ENCODE results near the gene AKAP7.

AKAP7 gene

DNA sequence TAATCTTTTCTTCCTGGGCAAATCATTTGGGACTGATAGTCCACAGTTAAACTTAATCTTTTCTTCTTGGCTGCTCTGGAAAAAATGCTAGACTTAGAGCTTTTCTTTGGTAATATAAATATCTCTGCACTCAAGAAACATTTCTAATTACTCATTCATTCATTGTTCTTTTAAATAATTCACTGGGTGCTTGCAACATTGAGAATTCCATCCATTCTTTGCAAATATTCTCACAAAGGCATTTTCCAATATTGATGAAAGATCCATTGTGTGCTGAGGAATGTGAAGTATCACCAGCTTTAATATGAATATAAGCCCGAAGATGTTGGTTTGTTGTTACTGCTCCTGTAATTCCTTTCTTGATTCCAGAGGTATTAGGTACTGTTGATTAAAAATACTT lies 38.4 kb downstream of the AKAP7 start:
- H3K4me3 ChIP-seq (ENCODE audit: low read length) = no peak overlapping the region
- H3K36me3 ChIP-seq (ENCODE audit: control insufficient read depth, insufficient read depth, low read length) = no peaks in the 10 kb centered on the region
- no peak overlapping the region for H3K27ac ChIP-seq (ENCODE audit: low read depth, low read length)
- no peaks in the 10 kb centered on the region for H3K27me3 ChIP-seq (ENCODE audit: control insufficient read depth, insufficient read depth, low read length)
- H3K4me1 ChIP-seq (ENCODE audit: control insufficient read depth, insufficient read depth, low read length) = no peaks in the 10 kb centered on the region
- H3K9ac ChIP-seq (ENCODE audit: low read length) = no peak overlapping the region

DNA sequence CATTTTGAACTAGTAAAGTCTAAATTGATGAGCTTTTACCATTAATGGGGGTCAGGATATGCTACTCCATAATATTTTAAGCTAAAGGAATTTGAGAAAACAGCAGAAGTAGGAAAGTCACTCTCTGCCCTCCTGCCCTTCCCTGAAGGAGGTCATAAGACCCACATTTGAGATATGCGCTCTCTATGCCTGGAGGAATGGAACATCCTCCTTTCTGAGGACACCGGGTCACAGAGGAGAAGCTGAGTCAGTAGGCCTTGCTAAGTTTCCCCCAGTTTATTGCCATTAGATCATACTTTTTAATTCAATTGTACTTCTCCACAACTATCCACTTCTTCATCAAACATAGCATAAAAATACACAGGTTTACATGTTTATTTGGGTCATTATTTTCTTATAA lies 40.3 kb downstream of the AKAP7 start:
- H3K27ac ChIP-seq (ENCODE audit: low read depth, low read length) = no peak overlapping the region

DNA sequence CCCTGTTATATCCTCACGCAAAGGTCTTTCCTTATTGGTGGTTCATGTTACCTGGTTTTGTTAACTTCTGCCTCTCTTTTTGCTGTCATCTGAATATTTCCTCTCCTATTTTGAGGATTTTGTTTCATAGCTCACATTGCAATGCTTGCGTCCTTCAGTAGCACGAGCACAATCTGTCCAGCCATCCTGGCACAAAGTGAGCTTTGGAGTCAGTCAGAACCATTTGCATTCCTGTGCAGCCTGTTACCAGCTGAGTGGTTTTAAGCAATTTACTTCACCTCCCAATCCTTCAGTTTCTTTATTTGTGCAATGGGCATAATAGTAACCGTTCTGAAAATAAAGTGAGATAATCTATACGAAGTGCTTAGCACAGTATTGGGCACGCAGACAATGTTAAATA lies 42.7 kb downstream of the AKAP7 start:
- H3K27ac ChIP-seq (ENCODE audit: low read depth, low read length) = no peak overlapping the region
- H3K36me3 ChIP-seq (ENCODE audit: control insufficient read depth, insufficient read depth, low read length) = no peaks in the 10 kb centered on the region
- no peaks in the 10 kb centered on the region for H3K4me1 ChIP-seq (ENCODE audit: control insufficient read depth, insufficient read depth, low read length)
- no peaks in the 10 kb centered on the region for H3K27me3 ChIP-seq (ENCODE audit: control insufficient read depth, insufficient read depth, low read length)
- H3K4me3 ChIP-seq (ENCODE audit: low read length) = no peak overlapping the region
- H3K9ac ChIP-seq (ENCODE audit: low read length) = no peak overlapping the region

More for the DNA sequence above, 40.3 kb downstream of the AKAP7 start:
- H3K4me3 ChIP-seq (ENCODE audit: low read length) = no peak overlapping the region
- H3K4me1 ChIP-seq (ENCODE audit: control insufficient read depth, insufficient read depth, low read length) = no peaks in the 10 kb centered on the region
- no peaks in the 10 kb centered on the region for H3K27me3 ChIP-seq (ENCODE audit: control insufficient read depth, insufficient read depth, low read length)
- H3K9ac ChIP-seq (ENCODE audit: low read length) = no peak overlapping the region
- no peaks in the 10 kb centered on the region for H3K36me3 ChIP-seq (ENCODE audit: control insufficient read depth, insufficient read depth, low read length)

DNA sequence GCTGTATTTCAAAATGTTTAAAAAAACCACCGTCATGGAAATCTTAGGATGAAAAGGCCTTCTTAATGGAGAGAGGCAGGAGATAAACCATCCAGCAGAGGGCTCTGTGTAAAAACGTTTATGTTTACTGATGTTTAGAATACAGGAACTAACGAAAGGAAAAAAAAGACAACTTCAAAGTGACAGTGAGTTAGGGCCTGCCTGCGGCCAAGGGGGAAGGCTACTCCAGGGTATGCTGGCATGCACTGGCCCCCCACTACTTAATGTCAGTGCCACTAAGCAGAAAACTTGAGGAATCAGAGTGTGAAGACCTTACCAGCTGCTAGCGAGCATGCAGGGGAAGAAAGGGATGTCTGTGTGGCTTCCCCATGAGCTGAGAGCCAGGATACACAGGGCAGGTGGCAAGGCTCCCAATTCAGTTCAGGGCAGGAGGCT lies 47.7 kb downstream of the AKAP7 start:
- H3K4me1 ChIP-seq (ENCODE audit: control insufficient read depth, insufficient read depth, low read length) = no peaks in the 10 kb centered on the region
- no peaks in the 10 kb centered on the region for H3K27me3 ChIP-seq (ENCODE audit: control insufficient read depth, insufficient read depth, low read length)
- peaks cover 3% of the 10 kb centered on the region for H3K36me3 ChIP-seq (ENCODE audit: control insufficient read depth, insufficient read depth, low read length)
- H3K9ac ChIP-seq (ENCODE audit: low read length) = no peak overlapping the region
- H3K4me3 ChIP-seq (ENCODE audit: low read length) = peak overlapping the region; percentile 24
- H3K27ac ChIP-seq (ENCODE audit: low read depth, low read length) = no peak overlapping the region

DNA sequence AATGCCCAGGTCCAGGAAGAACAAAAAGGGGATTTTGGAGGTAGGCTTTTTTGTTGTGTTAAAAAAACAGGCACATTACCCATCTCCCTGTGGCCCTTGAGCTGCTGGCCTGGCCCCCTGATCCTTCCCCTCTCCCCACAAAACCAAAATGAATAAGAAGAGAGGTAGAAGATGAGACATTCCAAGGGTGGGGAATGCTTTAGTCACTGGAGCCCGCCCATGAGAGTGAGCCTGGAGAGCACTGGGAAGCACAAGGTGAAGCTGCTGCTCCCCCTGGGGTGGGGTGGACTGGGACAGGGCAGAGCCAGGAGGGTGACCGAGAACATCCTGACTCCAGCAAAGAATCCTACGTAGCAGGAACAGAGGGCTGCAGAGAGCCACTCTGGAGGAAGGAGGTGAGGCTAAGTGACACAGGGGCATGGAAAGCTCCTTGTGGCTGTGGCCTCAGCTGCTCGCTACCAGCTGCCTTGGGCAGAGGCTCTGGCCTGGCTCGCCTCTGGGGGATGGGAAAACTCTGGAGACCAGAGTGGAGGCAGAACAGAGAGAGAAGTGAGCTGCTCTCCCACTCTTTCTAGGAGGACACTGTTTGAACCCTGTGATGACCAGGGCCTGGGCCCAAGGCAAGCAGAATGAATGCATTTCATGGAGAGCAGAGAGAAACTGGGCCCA lies 48.3 kb downstream of the AKAP7 start:
- no peaks in the 10 kb centered on the region for H3K4me1 ChIP-seq (ENCODE audit: control insufficient read depth, insufficient read depth, low read length)
- no peak overlapping the region for H3K4me3 ChIP-seq (ENCODE audit: low read length)
- peaks cover 3% of the 10 kb centered on the region for H3K36me3 ChIP-seq (ENCODE audit: control insufficient read depth, insufficient read depth, low read length)
- H3K9ac ChIP-seq (ENCODE audit: low read length) = no peak overlapping the region
- H3K27ac ChIP-seq (ENCODE audit: low read depth, low read length) = no peak overlapping the region
- H3K27me3 ChIP-seq (ENCODE audit: control insufficient read depth, insufficient read depth, low read length) = no peaks in the 10 kb centered on the region

DNA sequence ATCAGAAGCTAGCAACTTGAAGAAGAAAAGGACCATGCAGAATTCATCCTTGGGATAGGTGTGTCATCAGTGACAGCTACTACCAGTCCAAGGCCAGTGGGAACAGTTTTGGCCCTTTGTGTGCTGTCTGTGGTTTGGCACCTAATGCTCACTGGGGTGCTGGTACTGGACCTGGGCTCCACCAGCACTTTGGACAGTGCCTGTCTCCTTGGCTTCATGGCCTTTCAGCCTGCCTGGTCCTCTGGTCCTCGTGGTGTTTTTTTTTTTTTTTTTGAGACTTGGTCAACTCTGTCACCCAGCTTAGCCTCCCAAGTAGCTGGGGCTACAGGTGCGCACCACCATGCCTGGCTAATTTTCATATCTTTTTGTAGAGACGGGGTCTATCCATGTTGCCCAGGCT lies 56.3 kb downstream of the AKAP7 start:
- H3K27me3 ChIP-seq (ENCODE audit: control insufficient read depth, insufficient read depth, low read length) = no peaks in the 10 kb centered on the region
- no peak overlapping the region for H3K9ac ChIP-seq (ENCODE audit: low read length)
- H3K27ac ChIP-seq (ENCODE audit: low read depth, low read length) = no peak overlapping the region
- no peaks in the 10 kb centered on the region for H3K4me1 ChIP-seq (ENCODE audit: control insufficient read depth, insufficient read depth, low read length)
- no peaks in the 10 kb centered on the region for H3K36me3 ChIP-seq (ENCODE audit: control insufficient read depth, insufficient read depth, low read length)
- no peak overlapping the region for H3K4me3 ChIP-seq (ENCODE audit: low read length)

DNA sequence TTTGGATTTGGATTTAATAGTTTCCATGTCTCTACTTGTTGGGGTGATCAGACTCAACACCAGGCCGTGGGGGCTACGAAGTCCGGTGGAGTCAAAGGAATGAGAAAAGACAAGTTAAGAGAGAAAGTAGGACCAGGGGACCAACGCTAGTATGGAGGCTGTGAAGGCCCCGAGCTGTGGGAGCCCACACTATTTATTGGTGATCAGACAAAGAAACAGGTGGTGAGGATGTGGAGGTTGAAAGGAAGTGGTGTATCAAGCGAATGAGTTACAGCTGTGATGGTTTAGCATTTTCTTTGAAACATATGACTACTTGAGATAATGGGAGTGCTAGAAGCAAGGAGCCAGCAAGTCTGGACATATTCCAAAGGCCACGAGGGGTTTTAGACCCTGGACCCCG lies 62.4 kb downstream of the AKAP7 start:
- no peak overlapping the region for H3K27ac ChIP-seq (ENCODE audit: low read depth, low read length)

DNA sequence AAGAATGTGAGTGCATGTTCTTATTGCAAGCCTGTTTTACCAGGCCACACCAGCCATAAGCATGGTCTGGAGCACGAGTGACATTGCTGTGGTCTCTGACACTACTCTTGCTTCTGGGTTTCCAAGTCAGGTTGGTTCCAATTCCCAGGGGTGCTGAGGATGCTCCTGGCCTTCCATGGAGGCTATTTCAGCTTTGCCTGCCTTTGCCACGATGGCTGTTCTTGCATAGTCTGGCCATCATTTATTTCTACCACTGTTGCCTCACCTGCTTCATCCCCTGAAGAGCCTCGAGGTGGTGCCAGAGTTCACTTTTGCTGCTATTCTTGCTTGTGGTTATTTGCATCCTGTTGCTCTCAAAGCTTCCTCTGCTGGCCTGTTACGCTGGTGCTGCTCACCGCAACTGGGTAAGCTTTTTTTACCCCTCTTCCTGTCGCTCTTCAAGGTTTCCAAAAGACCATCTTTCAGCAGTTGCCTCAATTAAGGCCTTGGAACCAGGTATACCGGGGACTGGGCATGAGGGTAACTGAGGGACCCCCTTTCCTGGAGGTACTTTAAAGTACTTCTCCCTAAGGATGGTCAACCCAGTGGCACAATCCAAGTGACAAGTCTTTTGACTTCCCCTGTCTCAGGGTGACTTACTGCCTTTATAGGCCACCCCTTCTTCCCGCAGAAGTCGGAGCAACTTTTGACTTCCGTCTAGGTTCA lies 64.5 kb downstream of the AKAP7 start:
- no peak overlapping the region for H3K9ac ChIP-seq (ENCODE audit: low read length)
- H3K36me3 ChIP-seq (ENCODE audit: control insufficient read depth, insufficient read depth, low read length) = peaks cover 4% of the 10 kb centered on the region
- no peaks in the 10 kb centered on the region for H3K27me3 ChIP-seq (ENCODE audit: control insufficient read depth, insufficient read depth, low read length)
- no peak overlapping the region for H3K27ac ChIP-seq (ENCODE audit: low read depth, low read length)
- H3K4me3 ChIP-seq (ENCODE audit: low read length) = no peak overlapping the region
- no peaks in the 10 kb centered on the region for H3K4me1 ChIP-seq (ENCODE audit: control insufficient read depth, insufficient read depth, low read length)

More for the DNA sequence above, 62.4 kb downstream of the AKAP7 start:
- Histone ChIP-seq H3K9ac (ENCODE audit: low read length) (no peak overlapping the region), H3K4me3 (ENCODE audit: low read length) (no peak overlapping the region), H3K4me1 (ENCODE audit: control insufficient read depth, insufficient read depth, low read length) (no peaks in the 10 kb centered on the region), H3K36me3 (ENCODE audit: control insufficient read depth, insufficient read depth, low read length) (peaks cover 4% of the 10 kb centered on the region), H3K27me3 (ENCODE audit: control insufficient read depth, insufficient read depth, low read length) (no peaks in the 10 kb centered on the region)

DNA sequence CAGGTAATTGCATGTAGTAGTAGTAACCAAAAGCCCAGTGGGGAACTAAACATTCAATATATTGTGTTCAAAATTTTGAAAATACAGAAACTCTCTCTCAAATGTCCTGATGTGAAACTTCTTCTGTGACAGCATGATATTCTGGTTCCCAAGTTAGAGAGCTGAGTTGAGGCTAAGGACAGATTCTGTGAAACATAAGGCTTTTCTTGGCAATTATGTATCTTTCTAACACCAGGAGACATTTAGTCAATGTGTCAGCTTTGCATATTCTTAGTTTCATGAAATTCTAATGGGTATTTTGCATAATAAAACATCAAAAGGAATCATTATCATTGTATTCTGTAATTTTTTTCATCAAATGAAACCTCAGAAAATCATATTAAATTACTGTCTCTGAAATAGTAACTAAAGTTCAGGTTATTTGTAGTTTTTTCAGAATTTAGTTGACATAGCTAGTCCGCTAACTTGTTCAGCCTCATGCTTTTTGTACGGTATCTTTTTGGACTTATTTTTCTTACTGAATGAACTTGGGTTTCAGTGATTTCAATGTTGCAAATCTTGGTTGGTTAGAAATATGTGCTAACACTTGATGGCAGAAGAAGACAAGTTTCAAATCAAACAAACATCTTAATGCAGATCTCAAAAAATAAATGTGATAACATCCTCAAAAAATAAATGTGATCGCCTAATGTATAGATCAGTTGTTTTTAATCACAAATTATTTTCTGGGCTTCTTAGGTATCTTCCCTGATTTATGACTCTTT lies 70.4 kb downstream of the AKAP7 start:
- no peak overlapping the region for H3K4me3 ChIP-seq (ENCODE audit: low read length)
- H3K4me1 ChIP-seq (ENCODE audit: control insufficient read depth, insufficient read depth, low read length) = no peaks in the 10 kb centered on the region
- H3K36me3 ChIP-seq (ENCODE audit: control insufficient read depth, insufficient read depth, low read length) = no peaks in the 10 kb centered on the region
- H3K27me3 ChIP-seq (ENCODE audit: control insufficient read depth, insufficient read depth, low read length) = no peaks in the 10 kb centered on the region
- no peak overlapping the region for H3K27ac ChIP-seq (ENCODE audit: low read depth, low read length)
- H3K9ac ChIP-seq (ENCODE audit: low read length) = no peak overlapping the region

DNA sequence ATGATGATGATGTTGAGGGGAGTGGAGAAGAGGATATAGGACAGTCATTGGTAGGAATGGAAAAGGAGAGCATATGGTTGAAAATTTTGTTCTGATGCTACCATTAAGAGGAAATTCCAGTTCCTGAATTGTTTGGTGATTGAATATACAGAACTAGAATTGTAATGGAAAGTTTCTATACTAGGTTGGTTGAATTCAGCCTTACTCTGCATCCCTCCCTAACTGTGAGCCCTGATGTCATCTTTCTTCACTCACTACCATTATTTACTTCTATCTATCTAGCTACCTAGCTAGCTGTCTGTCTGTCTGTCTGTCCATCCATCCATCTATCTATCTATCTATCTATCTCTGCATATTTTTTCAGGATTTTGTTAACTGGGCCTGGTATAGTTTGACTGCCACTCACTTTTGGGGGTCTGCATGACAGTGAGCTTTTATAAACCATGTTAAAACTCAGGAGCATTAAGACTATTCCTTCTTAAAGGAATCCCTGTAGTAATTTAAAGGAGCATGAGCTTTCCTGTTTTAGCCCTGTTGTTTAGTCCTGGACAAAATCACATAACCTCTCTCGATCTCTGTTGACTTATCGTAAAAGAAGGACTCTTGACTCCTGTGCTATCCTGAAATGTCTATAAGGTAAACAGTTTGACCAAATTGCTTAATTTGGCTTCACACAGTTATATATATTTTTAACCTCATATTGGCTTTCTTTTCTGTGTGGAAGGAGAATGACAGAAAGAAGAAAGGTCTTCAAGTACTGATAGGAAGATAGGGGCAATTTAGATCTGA lies 71.4 kb downstream of the AKAP7 start:
- no peaks in the 10 kb centered on the region for H3K27me3 ChIP-seq (ENCODE audit: control insufficient read depth, insufficient read depth, low read length)
- H3K4me1 ChIP-seq (ENCODE audit: control insufficient read depth, insufficient read depth, low read length) = no peaks in the 10 kb centered on the region
- no peak overlapping the region for H3K4me3 ChIP-seq (ENCODE audit: low read length)
- no peak overlapping the region for H3K27ac ChIP-seq (ENCODE audit: low read depth, low read length)
- no peaks in the 10 kb centered on the region for H3K36me3 ChIP-seq (ENCODE audit: control insufficient read depth, insufficient read depth, low read length)
- no peak overlapping the region for H3K9ac ChIP-seq (ENCODE audit: low read length)

DNA sequence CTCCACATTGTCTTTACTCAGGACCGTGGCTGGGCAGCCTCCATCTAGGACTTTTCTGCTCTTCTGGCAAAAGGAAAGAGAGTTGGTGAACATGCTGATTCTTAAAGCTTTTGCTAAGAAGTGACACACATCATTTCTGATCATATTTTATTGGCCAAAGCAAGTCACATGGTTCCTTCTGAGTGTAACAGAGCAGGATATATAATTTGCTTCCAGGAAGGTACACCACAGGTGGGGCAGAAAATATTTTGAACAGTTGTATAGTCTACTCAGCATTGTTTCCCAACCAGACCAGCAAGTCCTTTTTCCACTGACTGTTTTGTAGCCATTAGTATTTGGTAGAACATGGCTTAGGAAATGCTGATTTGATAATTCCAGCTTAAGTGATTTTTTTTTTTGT lies 73.5 kb downstream of the AKAP7 start:
- H3K27me3 ChIP-seq (ENCODE audit: control insufficient read depth, insufficient read depth, low read length) = no peaks in the 10 kb centered on the region
- H3K4me1 ChIP-seq (ENCODE audit: control insufficient read depth, insufficient read depth, low read length) = no peaks in the 10 kb centered on the region
- no peak overlapping the region for H3K4me3 ChIP-seq (ENCODE audit: low read length)
- no peak overlapping the region for H3K27ac ChIP-seq (ENCODE audit: low read depth, low read length)
- H3K36me3 ChIP-seq (ENCODE audit: control insufficient read depth, insufficient read depth, low read length) = no peaks in the 10 kb centered on the region
- H3K9ac ChIP-seq (ENCODE audit: low read length) = no peak overlapping the region

DNA sequence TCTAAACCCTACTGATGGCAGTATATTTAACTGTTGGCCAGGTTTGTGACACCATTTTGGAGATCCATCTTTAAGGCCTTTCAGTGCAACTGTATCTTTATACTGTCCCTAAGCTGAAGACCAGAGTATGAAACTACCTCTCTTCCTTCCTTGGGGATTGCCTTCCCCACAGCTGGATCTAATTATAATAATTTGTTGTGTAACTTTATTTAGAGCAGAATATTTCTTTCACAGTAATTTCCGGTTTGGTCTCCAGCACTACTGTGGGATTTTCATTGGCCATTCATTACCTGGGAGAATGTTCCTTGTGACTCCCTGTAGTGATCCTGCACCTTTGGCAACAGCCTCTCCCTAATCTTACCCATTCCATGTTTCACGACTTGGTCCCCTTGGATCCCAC lies 75.2 kb downstream of the AKAP7 start:
- Histone ChIP-seq H3K27me3 (ENCODE audit: control insufficient read depth, insufficient read depth, low read length) (no peaks in the 10 kb centered on the region), H3K36me3 (ENCODE audit: control insufficient read depth, insufficient read depth, low read length) (no peaks in the 10 kb centered on the region), H3K9ac (ENCODE audit: low read length) (no peak overlapping the region), H3K27ac (ENCODE audit: low read depth, low read length) (no peak overlapping the region), H3K4me1 (ENCODE audit: control insufficient read depth, insufficient read depth, low read length) (no peaks in the 10 kb centered on the region), H3K4me3 (ENCODE audit: low read length) (no peak overlapping the region)
